Stimulated activated CD8-positive, alpha-beta memory T cell treated with anti-CD3 and anti-CD28 coated beads, Interleukin-4, amount 100 ng/mL, for 48 hours (primary cell): ENCODE measurements around the gene ZNF469.

ENCODE experiments used
- DNase-seq: peaks from one replicate; pipeline ENCODE4 v3.0.0-alpha.2; 2020

ZNF469 gene

GRCh38 chr16:88382491-88383400 is at the start of gene ZNF469:
TSS of gene ZNF469 (plus strand) at chr16:88382959. CDS start at chr16:88427471, 44,512 bp downstream.
- DNase-seq: no peak

- DNase-seq: no peak
Observed at GRCh38 chr16:88333848-88334777, 48.6 kb upstream of the ZNF469 start.

GRCh38 chr16:88334778-88335720 is 47.7 kb upstream of the ZNF469 start:
- DNase-seq: no peak

- DNase-seq: no peak
Observed at GRCh38 chr16:88337021-88337420, 45.7 kb upstream of the ZNF469 start.

GRCh38 chr16:88337538-88337937 is 45.2 kb upstream of the ZNF469 start:
- DNase-seq: no peak

GRCh38 chr16:88338111-88338510 is 44.6 kb upstream of the ZNF469 start:
- no peak for DNase-seq

- no peak for DNase-seq
Observed at GRCh38 chr16:88338896-88339295, 43.9 kb upstream of the ZNF469 start.

- DNase-seq: no peak
Observed at GRCh38 chr16:88339930-88340754, 42.6 kb upstream of the ZNF469 start.

GRCh38 chr16:88340755-88341150 is 42.0 kb upstream of the ZNF469 start:
- no peak for DNase-seq

GRCh38 chr16:88341551-88342290 is 41.0 kb upstream of the ZNF469 start:
- DNase-seq: no peak

GRCh38 chr16:88342491-88342890 is 40.3 kb upstream of the ZNF469 start:
- DNase-seq: no peak

- DNase-seq: no peak
Observed at GRCh38 chr16:88343271-88343791, 39.4 kb upstream of the ZNF469 start.

GRCh38 chr16:88344411-88345030 is 38.2 kb upstream of the ZNF469 start:
- no peak for DNase-seq

- no peak for DNase-seq
Observed at GRCh38 chr16:88345031-88345720, 37.6 kb upstream of the ZNF469 start.

GRCh38 chr16:88345721-88346560 is 36.8 kb upstream of the ZNF469 start:
- DNase-seq: no peak

- no peak for DNase-seq
Observed at GRCh38 chr16:88346680-88347505, 35.9 kb upstream of the ZNF469 start.

- no peak for DNase-seq
Observed at GRCh38 chr16:88347656-88348376, 34.9 kb upstream of the ZNF469 start.
